Heart right ventricle (tissue), 16 donors: ENCODE data around the gene TRIML2. TPM values are rescaled to one million over a fixed set of nuclear protein-coding genes. Genes with fewer than 3 reads are reported as not detected.

ENCODE experiments used
- ATAC-seq, 8 donors: fragments of 200-7000 bp; cut with Tn5 transposase; one replicate each; pipeline ENCODE4 v1.9.1; 2020; ENCODE audit warnings: mild to moderate bottlenecking in 8 of 8, moderate library complexity in 8 of 8, moderate number of reproducible peaks in 1 of 8
- DNase-seq, 2 donors: peaks; one replicate each; pipeline ENCODE4 v3.0.0-alpha.2; 2020
- H3K27ac ChIP-seq, 10 donors: fragments of 200-600 bp; sonication (generic) in 2 of 10; one replicate each; pipeline versions ENCODE4 v1.5.0 to v1.8.0; 2020 to 2022; ENCODE audit warnings: mild to moderate bottlenecking in 3 of 10
- H3K27me3 ChIP-seq, 7 donors: fragments of 200-600 bp; one replicate each; pipeline ENCODE4 v1.8.0; 2021 to 2022; ENCODE audit warnings: mild to moderate bottlenecking in 2 of 7
- H3K36me3 ChIP-seq, 9 donors: fragments of 200-600 bp; sonication (generic) in 1 of 9; one replicate each; pipeline versions ENCODE4 v1.5.0 to v1.8.0; 2020 to 2022; ENCODE audit warnings: mild to moderate bottlenecking in 2 of 9
- H3K4me1 ChIP-seq, 9 donors: fragments of 200-600 bp; sonication (generic) in 1 of 9; one replicate each; pipeline versions ENCODE4 v1.5.0 to v1.8.0; 2020 to 2022; ENCODE audit warnings: mild to moderate bottlenecking in 4 of 9
- H3K4me3 ChIP-seq, 10 donors: fragments of 200-600 bp; sonication (generic) in 2 of 10; one replicate each; pipeline versions ENCODE4 v1.5.0 to v1.8.0; 2020 to 2022; ENCODE audit warnings: mild to moderate bottlenecking in 7 of 10, moderate library complexity in 2 of 10
- H3K9me3 ChIP-seq, 11 donors: fragments of 200-600 bp in 10 of 11; sonication (generic) in 2 of 11; one replicate each; pipeline versions ENCODE4 v1.5.0 to v1.8.0; 2013 to 2022; ENCODE audit warnings: mild to moderate bottlenecking in 2 of 11, control low read depth in 1 of 11, moderate library complexity in 1 of 11
- CTCF ChIP-seq, 9 donors: fragments of 200-600 bp; sonication (generic) in 2 of 9; IDR thresholded peaks; one replicate each; pipeline versions ENCODE4 v1.5.0 to v1.8.0; 2021 to 2022; ENCODE audit warnings: antibody characterized with exemption in 9 of 9, mild to moderate bottlenecking in 5 of 9, moderate library complexity in 1 of 9
- WGBS, 2 donors: extraction: QIAGEN DNeasy Blood & Tissue Kit; methylation state at CpG; one replicate each; pipeline ENCODE4 v1.1.7; 2013; ENCODE audit warnings: inconsistent platforms in 1 of 2; 5-methylcytosine and 5-hydroxymethylcytosine counted together
- intact Hi-C, 10 donors: fragments of 100-400 bp; cut with DNase I; formaldehyde crosslinking; loops; one replicate each; pipeline versions ENCODE4 v1.11.1 to v1.14.2; 2022
- polyA plus RNA-seq, 2 donors: library from polyadenylated mRNA; stranded (reverse); fragments of 200-250 nt; gene quantifications; one replicate each; pipeline ENCODE4 v1.2.3, GENCODE V29; 2013
- total RNA-seq, 10 donors: library from RNA; stranded (reverse); fragmentation: NEBNext Ultra II Directional in 3 of 10; extraction: Animal tissue kit (Norgen Biotek cat#: 25700) in 3 of 10; gene quantifications; one replicate each; pipeline versions ENCODE4 v1.2.1 to v1.2.4, GENCODE V29; 2021 to 2023
- donor health status: Arrhythmogenic right ventricular cardiomyopathy.
- donor health status: ischemic (EF 13 %, LVEDD 7.1; RV severe dilation, severe dysfunction).
- donor health status: healthy with polysubstance abuse.
- donor health status: DM: no; HTN: yes; CAD: no.
- donor health status: DM: no; HTN: no; CAD: no.
- donor health status: ischemic (EF 25% LVEDD 6.9; RV normal size, moderate dysfunction).
- donor health status: ischemic (EF 25% LVEDD 5.7; RV mildly dilated, moderate dysfunction).
- donor health status: healthy.
- donor health status: DM: yes; HTN: yes; CAD: no.
- donor health status: Ischemic cardiomyopathy.
- donor health status: ischemic (EF 35%, LVEDD 5.7; RV mildly dilated, moderate dysfunction).
- donor health status: nonischemic (EF 11% LVEDD 7.7; RV severe dilation, severe dysfunction).
- donor health status: DM: yes; HTN: yes; CAD: no.
- donor health status: PGD.
- donor health status: ischemic (EF 29% LVEDD 5.4; RV normal size, mild dysfunction).
- donor health status: nonischemic (EF 23%, LVEDD 6.1; RV moderate dilation, normal function).

Gene TRIML2
- total and polyA plus RNA-seq, 12 donors: 0.01 TPM; not detected in 11

GRCh38 chr4:188139671-188140070, 30.3 kb upstream of the TRIML2 start:
- TF ChIP-seq CTCF (IDR thresholded peaks at IDR 0.05): no peak
- no peaks in the 10 kb centered on the region for H3K36me3 ChIP-seq
- no peaks in the 10 kb centered on the region for H3K4me1 ChIP-seq
- no peak for DNase-seq
- H3K9me3 ChIP-seq: peaks cover 0 to 2% (median 0%) of the 10 kb centered on the region in 11 donors
- H3K27me3 ChIP-seq: peaks cover 0 to 6% (median 0%) of the 10 kb centered on the region in 7 donors
- no peak overlapping the region for H3K27ac ChIP-seq
- intact Hi-C loops: no loop called here
- ATAC-seq: no peak
- H3K4me3 ChIP-seq: no peak overlapping the region
- WGBS, 2 donors: 85 to 92% methylated on average over 19 of the region's 19 CpGs

GRCh38 chr4:188139141-188139540, 29.7 kb upstream of the TRIML2 start, which contains the start of gene TRIML1:
TRIML1 (plus strand) TSS chr4:188139441; CDS start chr4:188139559, 118 bp downstream.
- H3K36me3 ChIP-seq: no peaks in the 10 kb centered on the region
- ATAC-seq (no peak), DNase-seq (no peak)
- intact Hi-C loops: no loop called here
- no peaks in the 10 kb centered on the region for H3K4me1 ChIP-seq
- TF ChIP-seq CTCF (IDR thresholded peaks at IDR 0.05): no peak
- H3K27me3 ChIP-seq: peaks cover 0 to 6% (median 0%) of the 10 kb centered on the region in 7 donors
- H3K9me3 ChIP-seq: no peaks in the 10 kb centered on the region
- H3K4me3 ChIP-seq: no peak within 1 kb of the TSS
- H3K27ac ChIP-seq: no peak within 1 kb of the TSS
- WGBS, 2 donors: 76 to 84% methylated on average over 3 of the region's 3 CpGs

DNA sequence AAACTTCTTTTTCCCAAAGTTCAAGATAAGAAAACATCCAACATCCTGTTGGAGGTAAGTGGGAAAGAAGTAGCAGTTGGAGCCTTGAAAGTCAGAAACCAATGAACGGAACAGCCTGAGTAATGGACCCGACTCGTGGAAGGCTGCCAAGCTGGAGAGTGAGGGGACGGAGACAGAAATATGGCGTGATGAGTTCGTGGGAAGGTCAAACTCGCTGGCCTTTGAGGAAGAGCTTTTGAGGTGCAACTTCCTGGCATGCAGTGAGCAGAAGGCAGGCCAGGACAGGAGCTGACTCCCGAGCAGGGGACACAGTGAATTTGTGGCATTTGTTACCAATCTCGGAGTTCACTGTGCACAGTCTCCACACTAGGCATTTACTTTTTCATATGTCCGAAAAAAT, 28.8 kb upstream of the TRIML2 start:
- Histone ChIP-seq H3K4me1 (no peaks in the 10 kb centered on the region), H3K27ac (no peak overlapping the region), H3K36me3 (no peaks in the 10 kb centered on the region), H3K4me3 (no peak overlapping the region), H3K27me3 (peaks cover 0 to 6% (median 0%) of the 10 kb centered on the region in 7 donors), H3K9me3 (no peaks in the 10 kb centered on the region)
- intact Hi-C loops: no loop called here
- 33 to 60% methylated on average over 10 of the region's 10 CpGs for WGBS, 2 donors
- ATAC-seq (no peak), DNase-seq (no peak)
- TF ChIP-seq CTCF (IDR thresholded peaks at IDR 0.05): no peak

GRCh38 chr4:188132232-188132631, 22.8 kb upstream of the TRIML2 start:
- intact Hi-C loops: no loop called here
- DNase-seq (no peak), ATAC-seq (no peak)
- Histone ChIP-seq H3K9me3 (no peaks in the 10 kb centered on the region), H3K27me3 (no peaks in the 10 kb centered on the region), H3K27ac (no peak overlapping the region), H3K4me3 (no peak overlapping the region), H3K4me1 (no peaks in the 10 kb centered on the region), H3K36me3 (no peaks in the 10 kb centered on the region)
- no peak for TF ChIP-seq CTCF (IDR thresholded peaks at IDR 0.05)
- 76 to 100% methylated on average over 5 of the region's 5 CpGs for WGBS, 2 donors
